Endometrial microvascular endothelial cells (primary cell): ENCODE results near the gene CAMK2G. TPM values are rescaled to one million over a fixed set of nuclear protein-coding genes. Genes with fewer than 3 reads are reported as not detected.
"Not testable (repeated sequence)": the region's sequence is repeated elsewhere in the genome, so short reads cannot be mapped to it uniquely, and the experiment has no call there.

Source experiments
- in situ Hi-C: cut with HindIII; loops from 2 replicates; pipeline ENCODE4 v1.10.0; 2017; ENCODE audit warnings: low sequenced_read_pairs, low pct_unique_long_range_greater_than_20kb; ENCODE audit errors: inconsistent ontology term
- total RNA-seq: library from RNA; depleted of rRNA; stranded (reverse); fragments of >200 nt; gene quantifications from one replicate; pipeline ENCODE4 v1.2.3, GENCODE V29; 2015; ENCODE audit errors: inconsistent ontology term

CAMK2G gene
- total RNA-seq, 1 donor from 2014 or later, result 21.5 TPM

GRCh38 chr10:73806176-73806950 lies 68.0 kb downstream of the CAMK2G start:
- in situ Hi-C loops, result no loop called here

- in situ Hi-C loops, result no loop called here
Measured at GRCh38 chr10:73803680-73804286, 70.6 kb downstream of the CAMK2G start.

DNA sequence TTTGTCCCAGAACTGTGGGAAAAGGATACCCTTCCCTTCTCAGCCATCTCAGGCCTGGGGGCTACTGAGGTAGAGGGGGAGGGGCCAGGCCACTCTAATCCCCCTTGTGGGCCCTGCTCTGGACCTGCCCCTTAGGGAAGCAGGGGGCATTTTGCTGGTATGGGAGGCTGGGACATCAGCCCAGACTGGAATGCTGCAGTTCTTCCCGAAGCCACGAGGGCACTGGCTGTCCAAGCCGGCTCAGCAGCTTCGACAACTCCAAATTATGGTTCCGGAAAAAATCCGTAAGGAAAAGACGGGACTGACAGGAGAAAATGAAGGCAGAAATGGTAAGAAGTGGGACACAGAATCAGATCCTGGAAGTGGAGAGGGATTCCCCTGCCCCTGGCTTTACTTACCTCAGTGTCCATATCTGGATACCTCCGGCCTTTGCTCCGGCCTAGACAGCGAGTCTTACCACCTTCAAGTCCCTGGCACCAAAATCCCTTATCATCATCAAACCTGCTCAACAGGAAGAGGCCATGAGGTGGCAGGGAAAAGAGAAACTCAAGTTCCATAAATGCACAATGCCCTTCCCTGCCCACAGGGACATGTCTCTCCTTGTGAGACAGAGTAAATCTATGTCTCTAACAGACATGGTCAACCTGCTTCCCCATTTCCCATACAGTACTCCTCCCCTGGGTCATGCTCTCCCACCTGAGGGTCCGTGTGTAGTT lies 71.9 kb downstream of the CAMK2G start:
- in situ Hi-C loops, result no loop called here

- in situ Hi-C loops, result no loop called here
Measured at GRCh38 chr10:73801253-73801590, 73.1 kb downstream of the CAMK2G start.

GRCh38 chr10:73800560-73801252 lies 73.6 kb downstream of the CAMK2G start:
- in situ Hi-C loops, result no loop called here

DNA sequence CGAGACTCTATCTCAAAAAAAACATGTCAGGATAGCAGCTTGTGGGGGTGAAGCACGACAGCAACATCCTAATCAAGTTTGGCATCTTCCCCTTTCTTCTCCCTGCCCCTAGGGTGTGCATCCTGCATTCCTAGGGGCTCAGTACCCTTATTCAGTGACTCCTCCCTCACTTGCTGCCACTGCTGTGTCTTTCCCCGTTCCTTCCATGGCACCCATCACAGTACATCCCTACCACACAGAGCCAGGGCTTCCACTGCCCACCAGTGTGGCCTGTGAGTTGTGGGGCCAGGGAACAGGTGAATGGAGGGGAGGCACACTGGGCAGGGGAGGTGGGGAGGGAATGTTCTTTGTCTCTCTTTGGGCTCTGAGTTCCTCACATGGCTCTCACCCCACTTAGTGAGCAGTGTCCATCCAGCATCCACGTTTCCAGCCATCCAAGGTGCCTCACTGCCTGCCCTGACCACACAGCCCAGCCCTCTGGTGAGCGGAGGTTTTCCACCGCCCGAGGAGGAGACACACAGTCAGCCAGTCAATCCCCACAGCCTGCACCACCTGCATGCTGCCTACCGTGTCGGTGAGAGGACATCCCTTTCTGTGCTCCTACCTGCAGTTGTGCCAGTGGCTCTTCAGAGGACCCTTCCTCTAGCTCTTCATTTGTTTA lies 74.3 kb downstream of the CAMK2G start:
- in situ Hi-C loops, result no loop called here

- in situ Hi-C loops, result no loop called here
Measured at GRCh38 chr10:73798927-73799560, 75.3 kb downstream of the CAMK2G start.

DNA sequence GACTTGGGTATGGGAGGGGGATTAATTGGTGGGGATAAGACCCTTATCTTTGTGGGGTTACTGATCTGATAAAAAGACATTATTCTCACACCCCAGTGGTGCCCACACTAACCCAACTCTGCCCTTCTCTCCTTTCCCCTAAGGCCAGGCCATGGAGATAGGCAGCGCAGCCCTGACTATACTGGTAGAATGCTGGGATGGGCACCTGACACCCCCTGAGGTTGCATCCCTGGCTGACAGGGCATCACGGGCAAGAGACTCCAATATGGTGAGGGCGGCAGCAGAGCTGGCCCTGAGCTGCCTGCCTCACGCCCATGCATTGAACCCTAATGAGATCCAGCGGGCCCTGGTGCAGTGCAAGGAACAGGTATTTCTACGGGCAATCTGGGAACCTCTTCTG lies 76.3 kb downstream of the CAMK2G start:
- in situ Hi-C loops, result no loop called here

DNA sequence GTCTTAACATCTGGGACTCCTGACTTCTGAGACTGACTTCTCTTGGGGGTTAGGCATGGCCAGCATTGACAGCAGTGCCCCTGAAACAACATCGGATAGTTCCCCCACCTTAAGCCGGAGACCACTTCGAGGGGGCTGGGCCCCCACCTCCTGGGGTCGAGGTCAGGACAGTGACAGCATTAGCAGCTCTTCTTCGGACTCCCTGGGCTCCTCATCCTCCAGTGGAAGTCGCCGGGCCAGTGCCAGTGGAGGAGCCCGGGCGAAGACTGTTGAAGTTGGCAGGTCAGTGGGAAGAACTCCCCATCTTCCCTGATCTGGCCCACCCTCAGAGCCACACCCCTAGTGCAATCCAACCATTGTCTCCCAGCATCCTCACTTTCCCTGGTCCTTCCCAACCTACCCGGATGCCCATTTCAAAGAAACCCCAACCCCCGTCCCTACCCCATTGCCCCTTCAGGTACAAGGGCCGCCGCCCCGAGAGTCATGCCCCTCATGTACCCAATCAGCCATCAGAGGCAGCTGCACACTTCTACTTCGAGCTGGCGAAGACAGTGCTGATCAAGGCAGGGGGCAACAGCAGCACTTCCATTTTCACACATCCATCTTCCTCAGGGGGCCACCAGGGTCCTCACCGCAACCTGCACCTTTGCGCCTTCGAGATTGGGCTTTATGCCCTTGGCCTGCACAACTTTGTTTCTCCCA lies 76.9 kb downstream of the CAMK2G start:
- in situ Hi-C loops, result no loop called here

DNA sequence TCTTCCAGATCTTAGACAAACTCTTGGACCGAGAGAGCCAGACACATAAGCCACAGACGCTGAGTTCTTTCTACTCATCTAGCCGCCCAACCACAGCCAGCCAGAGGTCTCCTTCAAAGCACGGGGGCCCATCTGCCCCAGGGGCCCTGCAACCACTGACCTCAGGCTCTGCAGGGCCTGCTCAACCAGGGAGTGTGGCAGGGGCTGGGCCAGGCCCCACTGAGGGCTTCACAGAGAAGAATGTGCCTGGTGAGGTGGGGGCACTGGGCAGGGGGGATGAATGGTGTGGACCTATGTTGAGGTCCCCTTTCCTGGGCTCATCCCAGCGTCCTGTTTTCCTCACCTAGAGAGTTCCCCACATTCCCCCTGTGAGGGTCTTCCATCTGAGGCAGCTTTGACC lies 77.6 kb downstream of the CAMK2G start:
- in situ Hi-C loops, result no loop called here

DNA sequence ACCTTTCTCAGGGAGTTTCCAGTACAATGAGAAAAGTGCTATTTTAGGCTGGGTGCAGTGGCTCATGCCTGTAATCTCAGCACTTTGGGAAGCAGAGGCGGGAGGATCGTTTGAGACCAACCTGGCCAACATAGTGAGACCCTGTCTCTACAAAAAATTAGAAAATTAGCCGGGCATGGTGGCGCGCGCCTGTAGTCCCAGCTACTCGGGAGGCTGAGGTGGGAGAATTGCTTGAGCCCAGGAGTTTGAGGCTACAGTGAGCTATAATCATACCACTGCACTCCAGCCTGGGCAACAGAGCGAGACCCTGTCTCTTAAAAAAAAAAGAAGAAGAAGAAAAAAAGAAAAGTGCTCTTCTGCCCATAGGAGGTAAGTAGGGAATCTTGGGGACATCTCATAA lies 78.3 kb downstream of the CAMK2G start:
- in situ Hi-C loops, result not testable (repeated sequence)

DNA sequence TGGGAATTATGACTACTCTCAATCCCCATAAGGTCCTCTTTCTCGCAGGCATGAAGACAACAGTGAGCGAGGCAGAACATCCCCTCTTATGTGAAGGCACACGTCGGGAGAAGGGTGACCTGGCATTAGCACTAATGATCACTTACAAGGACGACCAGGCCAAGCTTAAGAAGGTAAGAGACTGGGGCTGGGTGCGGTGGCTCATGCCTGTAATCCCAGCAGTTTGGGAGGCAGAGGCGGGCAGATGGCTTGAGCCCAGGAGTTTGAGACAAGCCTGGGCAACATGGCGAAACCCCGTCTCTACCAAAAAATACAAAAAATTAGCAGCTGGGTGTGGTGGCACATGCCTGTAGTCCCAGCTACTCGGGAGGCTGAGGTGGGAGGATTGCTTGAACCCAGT lies 78.9 kb downstream of the CAMK2G start:
- in situ Hi-C loops, result not testable (repeated sequence)

- in situ Hi-C loops, result no loop called here
Measured at GRCh38 chr10:73793456-73793855, 80.9 kb downstream of the CAMK2G start.

DNA sequence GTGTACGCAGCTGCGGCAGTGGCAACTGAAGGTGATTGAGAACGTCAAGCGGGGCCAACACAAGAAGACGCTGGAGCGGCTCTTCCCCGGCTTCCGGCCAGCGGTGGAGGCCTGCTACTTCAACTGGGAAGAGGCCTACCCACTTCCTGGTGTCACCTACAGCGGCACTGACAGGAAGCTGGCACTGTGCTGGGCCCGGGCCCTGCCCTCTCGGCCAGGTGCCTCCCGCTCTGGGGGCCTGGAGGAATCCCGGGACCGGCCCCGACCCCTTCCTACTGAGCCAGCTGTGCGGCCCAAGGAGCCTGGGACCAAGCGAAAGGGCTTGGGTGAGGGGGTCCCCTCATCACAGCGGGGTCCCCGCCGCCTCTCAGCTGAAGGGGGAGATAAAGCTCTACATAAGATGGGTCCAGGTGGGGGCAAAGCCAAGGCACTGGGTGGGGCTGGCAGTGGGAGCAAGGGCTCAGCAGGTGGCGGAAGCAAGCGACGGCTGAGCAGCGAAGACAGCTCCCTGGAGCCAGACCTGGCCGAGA lies 82.4 kb downstream of the CAMK2G start:
- in situ Hi-C loops, result no loop called here

GRCh38 chr10:73790886-73791625 lies 83.3 kb downstream of the CAMK2G start:
- in situ Hi-C loops, result no loop called here

DNA sequence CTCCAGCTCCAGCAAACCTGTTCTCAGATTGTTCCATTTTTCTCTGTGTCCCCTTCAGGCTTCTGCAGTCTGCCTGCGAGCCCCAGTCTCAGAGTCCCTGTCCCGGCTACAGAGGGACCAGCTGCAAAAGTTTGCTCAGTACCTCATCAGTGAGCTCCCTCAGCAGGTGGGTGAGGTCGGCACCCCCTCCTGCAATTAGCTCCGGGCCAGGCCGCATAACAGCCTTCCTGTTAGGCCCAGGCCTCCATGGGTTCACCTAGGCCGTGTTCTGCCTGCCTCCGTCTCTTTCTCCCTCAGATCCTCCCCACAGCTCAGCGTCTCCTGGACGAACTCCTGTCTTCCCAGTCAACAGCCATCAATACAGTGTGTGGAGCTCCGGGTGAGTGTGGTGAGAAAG lies 84.7 kb downstream of the CAMK2G start:
- in situ Hi-C loops, result no loop called here
